Measurements from ENCODE around the gene NCLN. TPM values are rescaled to one million over a fixed set of nuclear protein-coding genes. Genes with fewer than 3 reads are reported as not detected.
A peak's percentile ranks its signal among the peaks of the same experiment; 100 is the strongest.
"Not testable (repeated sequence)": the region's sequence is repeated elsewhere in the genome, so short reads cannot be mapped to it uniquely, and the experiment has no call there.

The NCLN gene
- total and polyA plus RNA-seq, 9 donors = 5.3 to 43.6 (median 22.1) TPM

DNA sequence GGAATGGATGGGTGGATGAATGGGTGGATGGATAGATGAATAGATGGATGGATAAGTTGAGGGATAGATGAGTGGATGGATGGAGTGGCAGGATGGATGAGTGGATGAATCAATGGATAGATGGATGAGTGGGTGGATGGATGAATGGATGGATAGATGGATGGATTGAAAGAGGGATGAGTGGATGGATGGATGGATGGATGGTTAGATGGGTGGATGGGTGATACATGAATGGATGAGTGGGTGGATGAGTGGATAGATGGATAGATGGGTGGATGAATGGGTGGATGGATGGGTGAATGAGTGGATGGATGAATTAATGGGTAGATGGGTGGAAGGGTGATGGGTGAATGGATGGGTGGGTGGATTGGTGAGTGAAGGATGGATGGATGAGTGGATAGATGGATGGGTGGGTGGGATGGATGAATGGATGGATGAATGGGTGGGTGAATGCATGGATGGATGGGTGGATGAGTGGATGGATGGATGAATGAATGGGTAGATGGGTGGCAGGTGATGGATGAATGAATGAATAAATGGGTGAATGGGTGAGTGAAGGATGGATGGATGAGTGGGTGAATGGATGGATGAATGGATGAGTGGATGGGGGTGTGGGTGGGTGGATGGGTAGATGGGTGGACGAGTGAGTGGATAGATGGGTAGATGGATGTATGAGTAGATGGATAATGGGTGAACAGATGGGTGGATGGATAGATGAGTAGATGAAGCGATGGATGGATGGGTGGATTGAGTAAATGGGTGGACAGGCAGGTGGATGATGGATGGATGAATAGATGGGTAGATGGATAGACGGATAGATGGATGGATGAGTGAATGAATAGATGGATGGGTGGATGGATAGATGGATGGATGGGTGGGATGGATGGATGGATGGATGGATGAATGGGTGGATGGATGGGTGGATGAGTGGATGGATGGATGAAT, 32.2 kb upstream of the NCLN start:
- WGBS, 3 donors = 76 to 86% (median 86%) methylated on average over 3 of the region's 3 CpGs

DNA sequence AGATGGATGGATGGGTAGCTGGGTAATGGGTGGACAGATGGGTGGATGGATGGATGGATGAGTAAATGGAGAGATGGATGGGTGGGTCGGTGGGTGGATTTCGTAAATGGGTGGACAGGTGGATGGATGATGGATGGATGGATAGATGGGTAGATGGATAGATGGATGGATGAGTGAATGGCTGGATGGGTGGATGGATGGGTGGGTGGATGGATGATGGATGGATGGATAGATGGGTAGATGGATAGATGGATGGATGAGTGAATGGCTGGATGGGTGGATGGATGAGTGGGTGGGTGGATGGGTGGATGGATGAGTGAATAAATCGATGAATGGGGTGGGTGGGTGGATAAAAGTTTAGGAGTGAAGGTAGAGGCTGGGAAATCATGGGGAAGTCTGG, 31.3 kb upstream of the NCLN start:
- H3K27me3 ChIP-seq; H3K4me3 ChIP-seq; H3K9me3 ChIP-seq; H3K27ac ChIP-seq; H3K4me1 ChIP-seq (ENCODE audit: insufficient read depth); DNase-seq; H3K36me3 ChIP-seq: not testable (repeated sequence)
- WGBS, 3 donors = 91 to 98% (median 93%) methylated on average over 3 of the region's 3 CpGs
- intact Hi-C loops (cut with DNase I) = loop anchor here in 1 of 4 donors (10.0 kb wide), 1 partner anchor 200 kb away; no protein-coding TSS in a partner anchor

More for the DNA sequence above, 32.2 kb upstream of the NCLN start:
- Histone ChIP-seq H3K27me3 (no peaks in the 10 kb centered on the region), H3K9me3 (no peaks in the 10 kb centered on the region), H3K4me3 (no peak overlapping the region), H3K4me1 (ENCODE audit: insufficient read depth) (no peaks in the 10 kb centered on the region), H3K36me3 (no peaks in the 10 kb centered on the region), H3K27ac (no peak overlapping the region)
- intact Hi-C loops (cut with DNase I) = loop anchor here in 1 of 4 donors (10.0 kb wide), 1 partner anchor 199 kb away; no protein-coding TSS in a partner anchor
- DNase-seq = no peak
- TF ChIP-seq POLR2A (IDR thresholded peaks at IDR 0.05) (no peak), EP300 (IDR thresholded peaks at IDR 0.05) (no peak)
- TF ChIP-seq, protein P1, sequence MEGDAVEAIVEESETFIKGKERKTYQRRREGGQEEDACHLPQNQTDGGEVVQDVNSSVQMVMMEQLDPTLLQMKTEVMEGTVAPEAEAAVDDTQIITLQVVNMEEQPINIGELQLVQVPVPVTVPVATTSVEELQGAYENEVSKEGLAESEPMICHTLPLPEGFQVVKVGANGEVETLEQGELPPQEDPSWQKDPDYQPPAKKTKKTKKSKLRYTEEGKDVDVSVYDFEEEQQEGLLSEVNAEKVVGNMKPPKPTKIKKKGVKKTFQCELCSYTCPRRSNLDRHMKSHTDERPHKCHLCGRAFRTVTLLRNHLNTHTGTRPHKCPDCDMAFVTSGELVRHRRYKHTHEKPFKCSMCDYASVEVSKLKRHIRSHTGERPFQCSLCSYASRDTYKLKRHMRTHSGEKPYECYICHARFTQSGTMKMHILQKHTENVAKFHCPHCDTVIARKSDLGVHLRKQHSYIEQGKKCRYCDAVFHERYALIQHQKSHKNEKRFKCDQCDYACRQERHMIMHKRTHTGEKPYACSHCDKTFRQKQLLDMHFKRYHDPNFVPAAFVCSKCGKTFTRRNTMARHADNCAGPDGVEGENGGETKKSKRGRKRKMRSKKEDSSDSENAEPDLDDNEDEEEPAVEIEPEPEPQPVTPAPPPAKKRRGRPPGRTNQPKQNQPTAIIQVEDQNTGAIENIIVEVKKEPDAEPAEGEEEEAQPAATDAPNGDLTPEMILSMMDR (IDR thresholded peaks at IDR 0.05) = no peak

DNA sequence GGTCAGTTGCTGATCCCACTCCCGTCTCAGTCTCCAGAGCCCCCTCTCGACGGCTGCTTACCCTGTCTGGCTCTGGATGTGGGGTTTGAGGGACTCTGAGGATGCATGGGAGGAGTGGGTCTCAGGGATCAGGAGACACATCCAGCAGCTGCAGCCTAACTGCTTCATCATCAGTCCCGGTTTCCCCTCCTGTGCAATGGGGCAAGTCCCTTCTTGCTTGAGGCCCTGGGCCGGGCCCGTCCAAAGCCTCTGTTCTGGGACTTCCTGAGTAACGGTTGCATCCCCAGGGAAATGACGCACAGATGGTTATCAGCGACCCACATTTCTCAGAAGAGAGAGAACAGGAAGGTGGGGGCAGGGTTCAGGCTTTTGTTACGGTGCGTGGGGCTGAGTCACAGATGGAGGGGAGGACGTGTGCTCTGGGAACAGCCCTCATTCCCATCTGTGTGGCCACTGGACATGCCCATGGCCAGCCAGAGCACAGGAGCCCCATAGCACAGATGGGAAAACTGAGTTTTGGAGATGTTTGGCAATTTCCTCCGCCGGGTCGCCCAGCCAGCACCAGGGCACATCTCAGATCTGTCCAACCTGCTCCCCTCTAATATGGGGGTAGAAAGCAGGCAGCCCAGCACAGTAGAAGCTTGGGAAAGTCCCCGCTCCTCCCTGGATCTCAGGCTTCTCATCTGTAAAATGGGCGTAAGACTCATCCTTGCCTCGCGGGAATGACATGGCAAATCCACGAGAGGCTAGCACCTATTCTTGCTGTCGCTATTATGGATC, 30.6 kb upstream of the NCLN start:
- Histone ChIP-seq H3K4me1 (ENCODE audit: insufficient read depth) (no peaks in the 10 kb centered on the region), H3K9me3 (no peaks in the 10 kb centered on the region), H3K36me3 (no peaks in the 10 kb centered on the region), H3K27ac (no peak overlapping the region), H3K4me3 (no peak overlapping the region), H3K27me3 (no peaks in the 10 kb centered on the region)
- TF ChIP-seq EP300 (IDR thresholded peaks at IDR 0.05) = no peak
- TF ChIP-seq, protein P1 (IDR thresholded peaks at IDR 0.05) = no peak
- TF ChIP-seq POLR2A (IDR thresholded peaks at IDR 0.05) = no peak
- 70 to 72% (median 70%) methylated on average over 21 of the region's 21 CpGs for WGBS, 3 donors
- intact Hi-C loops (cut with DNase I) = loop anchor here in 1 of 4 donors (10.0 kb wide), 1 partner anchor 200 kb away; no protein-coding TSS in a partner anchor
- peak in 1 of 5 donors; percentile 44 for DNase-seq

GRCh38 chr19:3157096-3157845, 28.5 kb upstream of the NCLN start:
- Histone ChIP-seq H3K4me1 (ENCODE audit: insufficient read depth) (no peaks in the 10 kb centered on the region), H3K9me3 (no peaks in the 10 kb centered on the region), H3K27ac (no peak overlapping the region), H3K36me3 (no peaks in the 10 kb centered on the region), H3K4me3 (no peak overlapping the region), H3K27me3 (no peaks in the 10 kb centered on the region)
- TF ChIP-seq EP300 (IDR thresholded peaks at IDR 0.05) = no peak
- TF ChIP-seq, protein P1 (IDR thresholded peaks at IDR 0.05) = no peak
- no peak for TF ChIP-seq POLR2A (IDR thresholded peaks at IDR 0.05)
- intact Hi-C loops (cut with DNase I) = loop anchor here in 1 of 4 donors (10.0 kb wide), 1 partner anchor 202 kb away; no protein-coding TSS in a partner anchor
- DNase-seq = no peak
- 76 to 84% (median 83%) methylated on average over 23 of the region's 23 CpGs for WGBS, 3 donors
